Measurements from ENCODE around the gene NUTM2F. TPM values are rescaled to one million over a fixed set of nuclear protein-coding genes. Genes with fewer than 3 reads are reported as not detected.
A peak's percentile ranks its signal among the peaks of the same experiment; 100 is the strongest.

NUTM2F gene
- total RNA-seq, 4 donors from 2014 or later = not detected

DNA sequence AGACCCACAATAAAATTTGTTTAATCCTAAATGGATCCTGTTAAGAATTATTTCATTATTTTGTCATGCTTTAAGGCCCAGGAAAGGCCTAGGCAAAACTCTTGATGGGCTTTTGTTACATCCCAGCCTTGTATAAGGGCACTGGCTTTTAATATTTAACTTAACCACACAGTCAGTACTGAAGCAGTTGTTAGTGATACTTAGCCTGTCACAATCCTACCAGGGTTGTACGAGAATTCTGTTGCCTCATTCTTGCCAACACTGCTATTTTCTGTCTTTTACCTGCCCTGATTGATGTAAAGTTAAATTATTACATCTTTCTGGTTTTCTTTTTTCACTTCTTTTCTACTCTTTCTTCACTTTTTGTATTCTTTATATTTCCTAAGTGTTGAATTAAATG is 58.4 kb downstream of the NUTM2F start:
- H3K27ac ChIP-seq = peak overlapping the region in 1 of 4 donors; percentile 39
- H3K9me3 ChIP-seq = no peaks in the 10 kb centered on the region
- TF ChIP-seq POLR2AphosphoS5 (IDR thresholded peaks at IDR 0.05) = no peak
- no peak for TF ChIP-seq CTCF (IDR thresholded peaks at IDR 0.05)
- no peak for TF ChIP-seq EP300 (IDR thresholded peaks at IDR 0.05; ENCODE audit: low read depth)
- TF ChIP-seq POLR2A (IDR thresholded peaks at IDR 0.05) = no peak
- no peak for DNase-seq
- in situ Hi-C loops (cut with MboI; ENCODE audit: low pct_ligation_motif_present in 1 of 4, low pct_unique_long_range_greater_than_20kb in 1 of 4, low sequenced_read_pairs in 3 of 4) (no loop called here), intact Hi-C loops (cut with DNase I; ENCODE audit: low total_unique reads) (no loop called here)
- no peak overlapping the region for H3K4me3 ChIP-seq
- H3K4me1 ChIP-seq = peaks cover 8 to 20% (median 11%) of the 10 kb centered on the region in 4 donors
- 57 to 88% methylated on average over 1 of the region's 1 CpG for WGBS, 2 donors (ENCODE audit: low coverage in 1 of 2)
- H3K27me3 ChIP-seq = no peaks in the 10 kb centered on the region
- H3K36me3 ChIP-seq = no peaks in the 10 kb centered on the region

DNA sequence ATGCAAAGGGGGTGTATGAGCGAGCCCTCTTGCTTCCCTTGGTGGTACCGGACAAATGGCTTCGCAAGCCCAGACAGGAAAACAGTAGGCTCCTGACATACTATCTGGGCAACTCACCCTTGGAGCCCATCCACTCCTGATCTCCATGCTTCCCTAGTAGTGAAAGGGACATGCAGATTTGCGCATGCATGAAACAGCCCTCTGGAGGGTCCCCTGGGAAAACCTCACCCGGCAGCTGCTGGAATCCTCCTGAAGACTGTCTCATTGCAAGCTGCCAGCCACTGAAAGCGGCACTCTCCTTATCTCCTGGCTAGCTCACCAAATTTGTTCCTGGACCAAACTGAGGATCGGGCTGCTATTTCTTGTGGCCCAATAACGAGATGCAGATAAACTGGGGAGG is 59.2 kb downstream of the NUTM2F start:
- no peak for DNase-seq
- 83 to 90% methylated on average over 2 to 8 of the region's 8 CpGs for WGBS, 2 donors (ENCODE audit: low coverage in 1 of 2)
- H3K36me3 ChIP-seq = peaks cover 0 to under 1% (median 0%) of the 10 kb centered on the region in 4 donors
- intact Hi-C loops (cut with DNase I; ENCODE audit: low total_unique reads) = no loop called here
- H3K27me3 ChIP-seq = no peaks in the 10 kb centered on the region
- H3K4me3 ChIP-seq = no peak overlapping the region
- no peaks in the 10 kb centered on the region for H3K9me3 ChIP-seq
- no peak for TF ChIP-seq CTCF (IDR thresholded peaks at IDR 0.05)
- no peak for TF ChIP-seq POLR2A (IDR thresholded peaks at IDR 0.05)
- TF ChIP-seq POLR2AphosphoS5 (IDR thresholded peaks at IDR 0.05) = no peak
- TF ChIP-seq EP300 (IDR thresholded peaks at IDR 0.05; ENCODE audit: low read depth) = no peak
- in situ Hi-C loops (cut with MboI; ENCODE audit: low pct_ligation_motif_present in 1 of 4, low pct_unique_long_range_greater_than_20kb in 1 of 4, low sequenced_read_pairs in 3 of 4) = no loop called here
- peaks cover 8 to 20% (median 11%) of the 10 kb centered on the region in 4 donors for H3K4me1 ChIP-seq
- peak overlapping the region in 1 of 4 donors; percentile 39 for H3K27ac ChIP-seq

Other genes with a start within 250 kb of the NUTM2F start
- 10 to 100 TPM; 11.2 to 25.1 (median 16.0) TPM for gene PTPDC1, start 244.2 kb downstream of the NUTM2F start, total RNA-seq
- 10 to 100 TPM in 3 of 4 donors, 1 to 10 TPM in 1; 8.6 to 67.3 (median 26.3) TPM for gene ZNF169, start 69.3 kb downstream of the NUTM2F start, total RNA-seq
- 1 to 10 TPM in 3 of 4 donors, under 1 TPM in 1; 0.60 to 5.2 (median 1.7) TPM for gene PCAT7, start 226.4 kb upstream of the NUTM2F start, total RNA-seq

All from transverse colon (tissue), 4 donors.